KMS-11 (cell line): ENCODE results near the gene LCORL.

Experiments used
- H2AFZ ChIP-seq: fragments of 200-600 bp; sonication (generic); 2 replicates; pipeline ENCODE4 v1.6.1; 2016; ENCODE audit warnings: antibody characterized with exemption, mixed run types, low read depth
- H3K27ac ChIP-seq: fragments of 200-600 bp; sonication (generic); 2 replicates; pipeline ENCODE4 v1.6.1; 2016; ENCODE audit warnings: mild to moderate bottlenecking, mixed run types
- H3K27me3 ChIP-seq: fragments of 200-600 bp; sonication (generic); 2 replicates; pipeline ENCODE4 v1.6.1; 2017; ENCODE audit warnings: mild to moderate bottlenecking, low read depth, mixed run types, moderate library complexity; ENCODE audit not compliant: insufficient read depth
- H3K36me3 ChIP-seq: fragments of 200-600 bp; sonication (generic); 2 replicates; pipeline ENCODE4 v1.6.1; 2017; ENCODE audit warnings: mild to moderate bottlenecking, mixed run types; ENCODE audit not compliant: insufficient read depth
- H3K4me1 ChIP-seq: fragments of 200-600 bp; sonication (generic); 2 replicates; pipeline ENCODE4 v1.6.1; 2016; ENCODE audit warnings: mild to moderate bottlenecking, low read depth, mixed run types; ENCODE audit not compliant: poor library complexity, severe bottlenecking
- H3K4me2 ChIP-seq: fragments of 200-600 bp; sonication (generic); 2 replicates; pipeline ENCODE4 v1.7.0; 2016; ENCODE audit warnings: mild to moderate bottlenecking, mixed run types
- H3K4me3 ChIP-seq: fragments of 200-600 bp; sonication (generic); IDR thresholded peaks from 2 replicates; pipeline ENCODE4 v1.6.1; 2017; ENCODE audit warnings: low read depth, low read length, mixed read lengths; ENCODE audit not compliant: insufficient read depth
- H3K79me2 ChIP-seq: fragments of 200-600 bp; sonication (generic); 2 replicates; pipeline ENCODE4 v1.6.1; 2016; ENCODE audit warnings: low read depth, mixed run types; ENCODE audit not compliant: insufficient read depth
- H3K9ac ChIP-seq: fragments of 200-600 bp; sonication (generic); 2 replicates; pipeline ENCODE4 v1.6.1; 2016; ENCODE audit warnings: mild to moderate bottlenecking, mixed run types
- H4K20me1 ChIP-seq: fragments of 200-600 bp; sonication (generic); 2 replicates; pipeline ENCODE4 v1.6.1; 2016; ENCODE audit warnings: mild to moderate bottlenecking, mixed run types; ENCODE audit not compliant: insufficient read depth
- TF ChIP-seq, protein P1 (sequence below): fragments of 200-600 bp; sonication (generic); conservative IDR thresholded peaks from 2 replicates; pipeline ENCODE4 v1.6.1; 2017; ENCODE audit warnings: low read depth, mild to moderate bottlenecking, antibody characterized with exemption, low read length, moderate library complexity, mixed read lengths

LCORL gene

DNA sequence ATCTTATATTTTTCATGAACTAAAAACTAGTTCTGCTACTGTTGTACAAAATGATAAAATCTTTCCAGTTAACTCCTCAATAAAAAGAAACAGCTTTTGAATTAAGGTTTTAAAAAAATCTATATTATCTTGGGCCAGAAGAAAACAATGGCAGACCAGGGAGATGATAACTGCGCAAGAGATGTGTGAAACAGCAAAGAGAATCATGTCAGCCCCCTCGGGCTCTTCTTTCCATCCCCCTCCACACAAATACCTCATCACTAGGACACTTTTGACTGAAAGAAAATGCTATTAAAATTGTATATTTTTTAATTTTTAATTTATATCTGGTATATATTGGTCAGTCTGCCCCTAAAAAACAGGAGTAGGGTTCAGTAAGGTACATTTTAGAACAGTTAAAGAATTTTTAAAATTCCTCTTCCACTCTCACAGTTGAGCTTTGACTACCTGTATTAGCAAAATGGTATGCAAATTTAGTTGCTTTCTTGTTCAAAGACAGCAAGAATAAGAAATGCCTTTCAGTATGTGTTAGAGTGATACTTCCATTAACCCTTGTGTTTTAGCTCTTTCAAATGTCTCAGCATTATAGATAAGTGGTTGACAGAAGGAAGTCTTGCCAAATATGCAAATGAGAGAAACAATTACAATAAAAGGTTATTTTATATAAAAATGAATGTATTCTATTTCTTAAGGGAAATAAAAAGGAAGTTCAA is 36.4 kb upstream of the LCORL start:
- Histone ChIP-seq H2AFZ (peak overlapping the region; percentile 62), H3K4me3 (no peak overlapping the region), H3K79me2 (no peaks in the 10 kb centered on the region), H3K27ac (peak overlapping the region; percentile 87), H4K20me1 (no peaks in the 10 kb centered on the region), H3K9ac (peak overlapping the region; percentile 80), H3K27me3 (no peaks in the 10 kb centered on the region), H3K36me3 (no peaks in the 10 kb centered on the region), H3K4me2 (peak overlapping the region; percentile 97), H3K4me1 (peaks cover 23% of the 10 kb centered on the region)
- TF ChIP-seq, protein P1, sequence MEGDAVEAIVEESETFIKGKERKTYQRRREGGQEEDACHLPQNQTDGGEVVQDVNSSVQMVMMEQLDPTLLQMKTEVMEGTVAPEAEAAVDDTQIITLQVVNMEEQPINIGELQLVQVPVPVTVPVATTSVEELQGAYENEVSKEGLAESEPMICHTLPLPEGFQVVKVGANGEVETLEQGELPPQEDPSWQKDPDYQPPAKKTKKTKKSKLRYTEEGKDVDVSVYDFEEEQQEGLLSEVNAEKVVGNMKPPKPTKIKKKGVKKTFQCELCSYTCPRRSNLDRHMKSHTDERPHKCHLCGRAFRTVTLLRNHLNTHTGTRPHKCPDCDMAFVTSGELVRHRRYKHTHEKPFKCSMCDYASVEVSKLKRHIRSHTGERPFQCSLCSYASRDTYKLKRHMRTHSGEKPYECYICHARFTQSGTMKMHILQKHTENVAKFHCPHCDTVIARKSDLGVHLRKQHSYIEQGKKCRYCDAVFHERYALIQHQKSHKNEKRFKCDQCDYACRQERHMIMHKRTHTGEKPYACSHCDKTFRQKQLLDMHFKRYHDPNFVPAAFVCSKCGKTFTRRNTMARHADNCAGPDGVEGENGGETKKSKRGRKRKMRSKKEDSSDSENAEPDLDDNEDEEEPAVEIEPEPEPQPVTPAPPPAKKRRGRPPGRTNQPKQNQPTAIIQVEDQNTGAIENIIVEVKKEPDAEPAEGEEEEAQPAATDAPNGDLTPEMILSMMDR: no peak

DNA sequence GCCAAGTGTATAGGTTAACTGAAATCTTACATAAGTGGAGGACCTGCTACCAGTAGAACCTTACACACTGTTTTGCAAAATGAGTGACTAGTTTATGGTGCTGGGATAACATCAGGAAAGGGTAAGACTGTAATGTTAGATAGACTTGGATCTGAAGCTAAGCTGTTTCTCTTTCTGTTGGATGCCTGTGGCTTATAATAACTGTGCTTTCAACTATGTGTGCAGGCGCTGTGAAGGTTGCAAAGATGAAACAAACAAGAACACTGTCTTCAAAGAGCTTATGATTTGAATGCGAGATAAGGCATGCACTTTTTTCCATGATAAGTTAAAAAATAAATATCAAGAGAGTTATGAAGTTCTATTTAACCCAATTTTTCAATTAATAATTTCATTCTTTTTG is 34.5 kb upstream of the LCORL start:
- Histone ChIP-seq H3K79me2 (no peaks in the 10 kb centered on the region), H3K4me2 (no peak overlapping the region), H3K9ac (no peak overlapping the region), H3K4me3 (no peak overlapping the region), H3K27me3 (no peaks in the 10 kb centered on the region), H3K4me1 (peaks cover 23% of the 10 kb centered on the region), H2AFZ (no peak overlapping the region), H4K20me1 (no peaks in the 10 kb centered on the region), H3K27ac (no peak overlapping the region), H3K36me3 (no peaks in the 10 kb centered on the region)
- TF ChIP-seq, protein P1: no peak

DNA sequence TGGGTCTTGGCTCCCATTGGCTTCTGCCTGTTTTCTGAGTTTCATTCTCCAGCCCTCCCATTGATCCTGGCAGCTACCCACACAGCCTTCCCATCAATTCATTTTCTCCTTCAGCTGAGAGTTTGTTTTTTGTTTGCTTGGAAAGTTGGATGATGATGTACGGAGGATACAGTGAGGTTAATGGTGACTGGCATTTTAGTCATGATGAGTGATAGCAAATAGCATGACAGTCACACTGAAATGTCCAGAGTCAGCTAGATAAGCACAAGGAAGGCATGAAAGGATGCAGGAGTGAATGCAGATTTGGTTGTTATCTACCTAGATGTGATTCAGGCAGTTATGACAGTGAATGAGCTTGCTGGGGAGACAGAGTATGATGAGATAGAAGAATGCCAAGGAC is 30.6 kb upstream of the LCORL start:
- no peaks in the 10 kb centered on the region for H4K20me1 ChIP-seq
- peaks cover 12% of the 10 kb centered on the region for H3K4me1 ChIP-seq
- no peak overlapping the region for H3K4me2 ChIP-seq
- H2AFZ ChIP-seq: no peak overlapping the region
- no peak overlapping the region for H3K9ac ChIP-seq
- no peak overlapping the region for H3K27ac ChIP-seq
- no peaks in the 10 kb centered on the region for H3K79me2 ChIP-seq
- no peaks in the 10 kb centered on the region for H3K27me3 ChIP-seq
- no peaks in the 10 kb centered on the region for H3K36me3 ChIP-seq
- no peak overlapping the region for H3K4me3 ChIP-seq
- TF ChIP-seq, protein P1: no peak

DNA sequence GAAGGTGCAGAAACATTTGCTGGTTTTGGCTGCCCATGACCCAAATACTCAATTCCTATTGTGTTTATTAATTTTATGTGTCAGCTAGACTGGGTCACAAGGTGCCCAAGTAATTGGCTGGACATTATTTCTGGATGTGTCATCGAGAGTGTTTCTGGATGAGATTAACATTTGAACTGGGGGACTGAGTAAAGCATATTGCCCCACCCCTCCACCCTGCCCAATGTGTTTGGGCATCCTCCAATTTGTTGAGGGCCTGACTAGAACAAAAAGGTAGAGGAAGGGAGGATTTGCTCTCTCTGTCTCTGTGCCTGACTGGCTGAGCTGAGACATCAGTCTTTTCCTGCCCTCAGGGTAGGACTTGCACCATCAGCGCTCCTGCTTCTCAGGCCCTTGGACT is 29.7 kb upstream of the LCORL start:
- H3K27me3 ChIP-seq: no peaks in the 10 kb centered on the region
- no peak overlapping the region for H3K27ac ChIP-seq
- H4K20me1 ChIP-seq: no peaks in the 10 kb centered on the region
- no peak overlapping the region for H3K4me2 ChIP-seq
- H3K36me3 ChIP-seq: no peaks in the 10 kb centered on the region
- no peak overlapping the region for H2AFZ ChIP-seq
- H3K4me1 ChIP-seq: peaks cover 3% of the 10 kb centered on the region
- H3K9ac ChIP-seq: no peak overlapping the region
- TF ChIP-seq, protein P1: no peak
- no peak overlapping the region for H3K4me3 ChIP-seq
- no peaks in the 10 kb centered on the region for H3K79me2 ChIP-seq
